ENCODE measurements around the gene TSPAN31.

The TSPAN31 gene

GRCh38 chr12:57726884-57727757 is 17.7 kb upstream of the TSPAN31 start:
- H3K36me3 ChIP-seq (ENCODE audit: insufficient read depth, low read length) = no peaks in the 10 kb centered on the region
- H3K4me1 ChIP-seq (ENCODE audit: insufficient read depth, low read length) = peaks cover 4% of the 10 kb centered on the region; the same call in 1 of the 2 replicates
- peak overlapping the region; percentile 63; the same call in 1 of the 2 replicates for H3K9ac ChIP-seq (ENCODE audit: low read depth, low read length)

GRCh38 chr12:57727758-57728395 is 17.0 kb upstream of the TSPAN31 start:
- no peaks in the 10 kb centered on the region for H3K36me3 ChIP-seq (ENCODE audit: insufficient read depth, low read length)
- no peaks in the 10 kb centered on the region for H3K9me3 ChIP-seq (ENCODE audit: control insufficient read depth, insufficient read depth, low read length)
- no peak overlapping the region for H3K9ac ChIP-seq (ENCODE audit: low read depth, low read length)
- peaks cover 4% of the 10 kb centered on the region; the same call in 1 of the 2 replicates for H3K4me1 ChIP-seq (ENCODE audit: insufficient read depth, low read length)

More at GRCh38 chr12:57726884-57727757, 17.7 kb upstream of the TSPAN31 start:
- no peaks in the 10 kb centered on the region for H3K9me3 ChIP-seq (ENCODE audit: control insufficient read depth, insufficient read depth, low read length)

GRCh38 chr12:57729321-57729844 is 15.5 kb upstream of the TSPAN31 start:
- no peaks in the 10 kb centered on the region for H3K4me1 ChIP-seq (ENCODE audit: insufficient read depth, low read length)
- no peaks in the 10 kb centered on the region for H3K36me3 ChIP-seq (ENCODE audit: insufficient read depth, low read length)
- H3K9ac ChIP-seq (ENCODE audit: low read depth, low read length) = no peak overlapping the region
- no peaks in the 10 kb centered on the region for H3K9me3 ChIP-seq (ENCODE audit: control insufficient read depth, insufficient read depth, low read length)

- Histone ChIP-seq H3K4me1 (ENCODE audit: insufficient read depth, low read length) (peaks cover 5% of the 10 kb centered on the region; the same call in 1 of the 2 replicates), H3K36me3 (ENCODE audit: insufficient read depth, low read length) (no peaks in the 10 kb centered on the region)
These were observed 14.3 kb upstream of the TSPAN31 start for GRCh38 chr12:57730336-57731067.

GRCh38 chr12:57731411-57732080 is 13.3 kb upstream of the TSPAN31 start:
- Histone ChIP-seq H3K36me3 (ENCODE audit: insufficient read depth, low read length) (no peaks in the 10 kb centered on the region), H3K4me1 (ENCODE audit: insufficient read depth, low read length) (peaks cover 6% of the 10 kb centered on the region), H3K9me3 (ENCODE audit: control insufficient read depth, insufficient read depth, low read length) (no peaks in the 10 kb centered on the region), H3K9ac (ENCODE audit: low read depth, low read length) (no peak overlapping the region)

More at GRCh38 chr12:57730336-57731067, 14.3 kb upstream of the TSPAN31 start:
- Histone ChIP-seq H3K9me3 (ENCODE audit: control insufficient read depth, insufficient read depth, low read length) (no peaks in the 10 kb centered on the region), H3K9ac (ENCODE audit: low read depth, low read length) (no peak overlapping the region)

GRCh38 chr12:57732270-57732669 is 12.6 kb upstream of the TSPAN31 start:
- Histone ChIP-seq H3K36me3 (ENCODE audit: insufficient read depth, low read length) (no peaks in the 10 kb centered on the region), H3K9me3 (ENCODE audit: control insufficient read depth, insufficient read depth, low read length) (no peaks in the 10 kb centered on the region), H3K9ac (ENCODE audit: low read depth, low read length) (no peak overlapping the region), H3K4me1 (ENCODE audit: insufficient read depth, low read length) (peaks cover 9% of the 10 kb centered on the region)

GRCh38 chr12:57732726-57733593 is 11.9 kb upstream of the TSPAN31 start:
- H3K4me1 ChIP-seq (ENCODE audit: insufficient read depth, low read length) = peaks cover 9% of the 10 kb centered on the region
- H3K36me3 ChIP-seq (ENCODE audit: insufficient read depth, low read length) = no peaks in the 10 kb centered on the region
- H3K9ac ChIP-seq (ENCODE audit: low read depth, low read length) = no peak overlapping the region
- H3K9me3 ChIP-seq (ENCODE audit: control insufficient read depth, insufficient read depth, low read length) = no peaks in the 10 kb centered on the region

GRCh38 chr12:57733928-57734327 is 10.9 kb upstream of the TSPAN31 start:
- Histone ChIP-seq H3K36me3 (ENCODE audit: insufficient read depth, low read length) (no peaks in the 10 kb centered on the region), H3K9ac (ENCODE audit: low read depth, low read length) (no peak overlapping the region), H3K9me3 (ENCODE audit: control insufficient read depth, insufficient read depth, low read length) (no peaks in the 10 kb centered on the region), H3K4me1 (ENCODE audit: insufficient read depth, low read length) (peaks cover 9% of the 10 kb centered on the region)

GRCh38 chr12:57734591-57734990 is 10.2 kb upstream of the TSPAN31 start:
- Histone ChIP-seq H3K9ac (ENCODE audit: low read depth, low read length) (no peak overlapping the region), H3K4me1 (ENCODE audit: insufficient read depth, low read length) (peaks cover 15% of the 10 kb centered on the region), H3K36me3 (ENCODE audit: insufficient read depth, low read length) (no peaks in the 10 kb centered on the region), H3K9me3 (ENCODE audit: control insufficient read depth, insufficient read depth, low read length) (no peaks in the 10 kb centered on the region)

GRCh38 chr12:57735198-57735855 is 9.5 kb upstream of the TSPAN31 start:
- H3K36me3 ChIP-seq (ENCODE audit: insufficient read depth, low read length) = no peaks in the 10 kb centered on the region

GRCh38 chr12:57735952-57736740 is 8.7 kb upstream of the TSPAN31 start:
- Histone ChIP-seq H3K9ac (ENCODE audit: low read depth, low read length) (peak overlapping the region; percentile 37; the same call in 1 of the 2 replicates), H3K9me3 (ENCODE audit: control insufficient read depth, insufficient read depth, low read length) (no peaks in the 10 kb centered on the region), H3K4me1 (ENCODE audit: insufficient read depth, low read length) (peaks cover 16% of the 10 kb centered on the region), H3K36me3 (ENCODE audit: insufficient read depth, low read length) (no peaks in the 10 kb centered on the region)

More at GRCh38 chr12:57735198-57735855, 9.5 kb upstream of the TSPAN31 start:
- Histone ChIP-seq H3K4me1 (ENCODE audit: insufficient read depth, low read length) (peaks cover 16% of the 10 kb centered on the region), H3K9me3 (ENCODE audit: control insufficient read depth, insufficient read depth, low read length) (no peaks in the 10 kb centered on the region), H3K9ac (ENCODE audit: low read depth, low read length) (no peak overlapping the region)
